ENCODE measurements around the gene RSF1. TPM values are rescaled to one million over a fixed set of nuclear protein-coding genes. Genes with fewer than 3 reads are reported as not detected.

The RSF1 gene
- total and polyA plus RNA-seq, 8 donors: 5.6 to 34.3 (median 22.9) TPM

GRCh38 chr11:77658213-77659013 lies 162.1 kb downstream of the RSF1 start:
- no peak for TF ChIP-seq CTCF (IDR thresholded peaks at IDR 0.05)
- WGBS, 2 donors: 72 to 75% methylated on average over 4 of the region's 4 CpGs
- ATAC-seq (no peak), FAIRE-seq (no peak), DNase-seq (no peak)
- no peaks in the 10 kb centered on the region for H3K27me3 ChIP-seq
- H3K36me3 ChIP-seq: no peaks in the 10 kb centered on the region
- H3K4me1 ChIP-seq: no peaks in the 10 kb centered on the region
- H3K27ac ChIP-seq: no peak overlapping the region
- H3K4me3 ChIP-seq: no peak overlapping the region
- intact Hi-C loops (cut with DNase I): no loop called here
- H3K9me3 ChIP-seq: no peaks in the 10 kb centered on the region

GRCh38 chr11:77656362-77656761 lies 164.2 kb downstream of the RSF1 start:
- WGBS, 2 donors: 78 to 85% methylated on average over 7 of the region's 7 CpGs
- intact Hi-C loops (cut with DNase I): no loop called here
- Histone ChIP-seq H3K36me3 (no peaks in the 10 kb centered on the region), H3K27me3 (no peaks in the 10 kb centered on the region), H3K9me3 (no peaks in the 10 kb centered on the region), H3K4me1 (no peaks in the 10 kb centered on the region), H3K27ac (no peak overlapping the region), H3K4me3 (no peak overlapping the region)
- FAIRE-seq (no peak), ATAC-seq (no peak), DNase-seq (no peak)
- no peak for TF ChIP-seq CTCF (IDR thresholded peaks at IDR 0.05)

GRCh38 chr11:77654770-77655434 lies 165.6 kb downstream of the RSF1 start:
- intact Hi-C loops (cut with DNase I): no loop called here
- H3K27me3 ChIP-seq: no peaks in the 10 kb centered on the region
- ATAC-seq: no peak
- H3K36me3 ChIP-seq: no peaks in the 10 kb centered on the region
- no peak for FAIRE-seq
- 88 to 89% methylated on average over 4 of the region's 4 CpGs for WGBS, 2 donors
- H3K9me3 ChIP-seq: no peaks in the 10 kb centered on the region
- no peak overlapping the region for H3K4me3 ChIP-seq
- H3K4me1 ChIP-seq: no peaks in the 10 kb centered on the region
- H3K27ac ChIP-seq: no peak overlapping the region
- DNase-seq: no peak
- no peak for TF ChIP-seq CTCF (IDR thresholded peaks at IDR 0.05)

DNA sequence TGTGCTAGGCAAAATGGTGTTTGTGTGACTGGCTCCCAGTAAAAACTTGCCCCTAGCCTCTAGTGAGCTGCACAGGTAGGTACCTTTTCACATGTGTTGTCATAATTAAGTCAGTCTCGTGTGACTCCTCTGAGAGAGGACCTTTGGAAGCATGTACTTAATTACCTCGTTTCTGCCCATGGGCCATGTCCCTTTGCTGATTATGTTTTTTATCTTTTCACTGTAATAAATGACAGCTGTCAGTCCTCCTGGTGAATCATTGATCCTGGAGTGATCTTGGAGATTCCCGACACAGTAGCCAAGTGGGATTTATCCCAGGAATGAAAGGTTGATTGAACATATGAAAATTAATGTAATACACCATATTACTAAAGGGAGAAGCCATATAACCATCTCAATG lies 170.4 kb downstream of the RSF1 start:
- Histone ChIP-seq H3K27me3 (no peaks in the 10 kb centered on the region), H3K27ac (no peak overlapping the region), H3K4me1 (no peaks in the 10 kb centered on the region), H3K36me3 (no peaks in the 10 kb centered on the region), H3K4me3 (no peak overlapping the region), H3K9me3 (no peaks in the 10 kb centered on the region)
- 56 to 58% methylated on average over 3 of the region's 3 CpGs for WGBS, 2 donors
- intact Hi-C loops (cut with DNase I): no loop called here
- ATAC-seq (no peak), DNase-seq (no peak), FAIRE-seq (no peak)
- TF ChIP-seq CTCF (IDR thresholded peaks at IDR 0.05): no peak

Measured in pancreas (tissue), 10 donors.